Measurements from ENCODE around the gene BABAM2. TPM values are rescaled to one million over a fixed set of nuclear protein-coding genes. Genes with fewer than 3 reads are reported as not detected.

BABAM2 gene
- total RNA-seq, 4 donors from 2014 or later = 33.3 to 48.9 (median 37.9) TPM

DNA sequence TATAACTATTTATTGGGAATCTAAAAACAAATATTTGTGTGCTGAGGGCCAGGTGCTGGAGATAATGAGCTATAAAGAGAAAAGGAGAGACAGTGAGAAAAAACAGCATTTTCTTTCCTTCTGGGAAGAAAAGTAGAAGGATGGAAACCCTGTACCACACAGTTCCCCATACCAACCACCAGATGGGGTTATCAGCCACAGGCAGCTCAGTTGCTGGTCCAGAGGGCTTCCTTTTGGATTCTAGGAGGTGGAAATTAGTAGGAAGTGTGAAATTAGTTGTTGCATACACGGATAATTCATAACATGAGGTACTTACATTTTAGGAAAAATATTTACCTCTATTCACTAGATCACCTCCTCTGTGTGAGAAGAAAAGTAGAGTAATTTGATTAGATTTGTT, 265.1 kb downstream of the BABAM2 start:
- WGBS, 2 donors (ENCODE audit: low coverage in 1 of 2) = 50 to 59% methylated on average over 1 of the region's 1 CpG
- Histone ChIP-seq H3K36me3 (no peaks in the 10 kb centered on the region), H3K4me3 (no peak overlapping the region), H3K27me3 (no peaks in the 10 kb centered on the region), H3K27ac (peak overlapping the region; percentile 31 to 64 (median 47)), H3K4me1 (peaks cover 0 to 31% (median 17%) of the 10 kb centered on the region in 4 donors), H3K9me3 (peaks cover 0 to 4% of the 10 kb centered on the region in 2 donors)
- TF ChIP-seq EP300 (IDR thresholded peaks at IDR 0.05; ENCODE audit: low read depth) (no peak), POLR2AphosphoS5 (IDR thresholded peaks at IDR 0.05) (no peak), POLR2A (IDR thresholded peaks at IDR 0.05) (no peak)
- TF ChIP-seq, protein P1, sequence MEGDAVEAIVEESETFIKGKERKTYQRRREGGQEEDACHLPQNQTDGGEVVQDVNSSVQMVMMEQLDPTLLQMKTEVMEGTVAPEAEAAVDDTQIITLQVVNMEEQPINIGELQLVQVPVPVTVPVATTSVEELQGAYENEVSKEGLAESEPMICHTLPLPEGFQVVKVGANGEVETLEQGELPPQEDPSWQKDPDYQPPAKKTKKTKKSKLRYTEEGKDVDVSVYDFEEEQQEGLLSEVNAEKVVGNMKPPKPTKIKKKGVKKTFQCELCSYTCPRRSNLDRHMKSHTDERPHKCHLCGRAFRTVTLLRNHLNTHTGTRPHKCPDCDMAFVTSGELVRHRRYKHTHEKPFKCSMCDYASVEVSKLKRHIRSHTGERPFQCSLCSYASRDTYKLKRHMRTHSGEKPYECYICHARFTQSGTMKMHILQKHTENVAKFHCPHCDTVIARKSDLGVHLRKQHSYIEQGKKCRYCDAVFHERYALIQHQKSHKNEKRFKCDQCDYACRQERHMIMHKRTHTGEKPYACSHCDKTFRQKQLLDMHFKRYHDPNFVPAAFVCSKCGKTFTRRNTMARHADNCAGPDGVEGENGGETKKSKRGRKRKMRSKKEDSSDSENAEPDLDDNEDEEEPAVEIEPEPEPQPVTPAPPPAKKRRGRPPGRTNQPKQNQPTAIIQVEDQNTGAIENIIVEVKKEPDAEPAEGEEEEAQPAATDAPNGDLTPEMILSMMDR (IDR thresholded peaks at IDR 0.05) = peak; percentile 53 to 83 (median 67)
- in situ Hi-C loops (cut with MboI; ENCODE audit: low pct_ligation_motif_present in 1 of 4, low pct_unique_long_range_greater_than_20kb in 1 of 4, low sequenced_read_pairs in 3 of 4) = no loop called here
- DNase-seq = no peak
- intact Hi-C loops (cut with DNase I; ENCODE audit: low total_unique reads) = no loop called here

DNA sequence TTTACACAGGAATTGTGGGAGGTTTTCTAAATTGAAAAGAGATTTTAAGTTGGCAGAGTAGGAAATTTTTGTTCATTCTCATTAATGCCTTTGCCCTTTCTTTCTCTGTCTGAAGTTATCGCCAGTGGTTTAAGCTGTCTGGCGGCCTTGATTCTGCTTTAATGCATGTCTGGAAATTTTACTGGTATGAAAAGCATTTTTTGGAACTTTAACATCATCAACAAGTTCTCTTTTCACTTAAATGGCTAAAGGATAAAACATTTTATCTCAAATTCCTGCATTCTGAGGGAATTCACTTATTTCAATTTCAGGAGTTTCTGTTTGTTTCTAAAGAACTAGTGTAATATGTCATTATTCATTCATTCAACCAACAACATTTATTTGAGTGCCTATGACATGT, 268.3 kb downstream of the BABAM2 start:
- no peak overlapping the region for H3K27ac ChIP-seq
- peaks cover 0 to 4% of the 10 kb centered on the region in 2 donors for H3K9me3 ChIP-seq
- no peak for DNase-seq
- 98 to 100% methylated on average over 2 of the region's 2 CpGs for WGBS, 2 donors (ENCODE audit: low coverage in 1 of 2)
- in situ Hi-C loops (cut with MboI; ENCODE audit: low pct_ligation_motif_present in 1 of 4, low pct_unique_long_range_greater_than_20kb in 1 of 4, low sequenced_read_pairs in 3 of 4) = no loop called here
- no peak for TF ChIP-seq POLR2A (IDR thresholded peaks at IDR 0.05)
- no peak for TF ChIP-seq POLR2AphosphoS5 (IDR thresholded peaks at IDR 0.05)
- TF ChIP-seq, protein P1 (IDR thresholded peaks at IDR 0.05) = no peak
- no peak for TF ChIP-seq EP300 (IDR thresholded peaks at IDR 0.05; ENCODE audit: low read depth)
- intact Hi-C loops (cut with DNase I; ENCODE audit: low total_unique reads) = no loop called here
- no peaks in the 10 kb centered on the region for H3K36me3 ChIP-seq
- H3K4me1 ChIP-seq = peaks cover 9 to 37% (median 17%) of the 10 kb centered on the region in 4 donors
- H3K4me3 ChIP-seq = no peak overlapping the region
- H3K27me3 ChIP-seq = no peaks in the 10 kb centered on the region

DNA sequence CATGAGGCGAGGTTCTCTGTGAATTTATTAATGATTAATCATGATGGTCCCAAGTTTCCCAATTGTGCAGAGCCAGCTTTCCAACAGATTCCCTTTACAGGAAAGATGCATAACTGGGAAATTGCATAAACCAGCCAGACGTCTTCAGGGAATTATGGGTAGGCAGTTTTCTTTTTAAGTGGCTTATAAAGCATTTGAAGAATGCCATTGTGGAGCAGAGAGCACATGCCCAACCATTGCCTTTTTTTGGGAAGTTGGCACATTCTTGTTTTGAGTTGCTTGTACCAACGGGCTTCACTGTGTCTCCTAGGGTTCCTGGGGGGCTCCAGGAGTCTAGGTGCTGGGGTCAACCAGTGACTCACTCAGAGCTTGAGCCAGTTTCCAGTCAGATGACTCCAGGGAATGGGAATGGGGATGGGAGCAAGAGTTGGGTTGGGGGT, 270.5 kb downstream of the BABAM2 start:
- no peaks in the 10 kb centered on the region for H3K27me3 ChIP-seq
- intact Hi-C loops (cut with DNase I; ENCODE audit: low total_unique reads) (loop anchor here (10.0 kb wide), 1 partner anchor 234 kb away; the partner anchor contains the start of gene FOSL2), in situ Hi-C loops (cut with MboI; ENCODE audit: low pct_ligation_motif_present in 1 of 4, low pct_unique_long_range_greater_than_20kb in 1 of 4, low sequenced_read_pairs in 3 of 4) (no loop called here)
- H3K4me1 ChIP-seq = peaks cover 19 to 33% (median 21%) of the 10 kb centered on the region in 4 donors
- H3K4me3 ChIP-seq = no peak overlapping the region
- no peaks in the 10 kb centered on the region for H3K36me3 ChIP-seq
- H3K9me3 ChIP-seq = peaks cover 0 to 4% of the 10 kb centered on the region in 2 donors
- no peak for DNase-seq
- WGBS, 2 donors (ENCODE audit: low coverage in 1 of 2) = 63 to 67% methylated on average over 1 to 3 of the region's 3 CpGs
- TF ChIP-seq POLR2A (IDR thresholded peaks at IDR 0.05) (no peak), POLR2AphosphoS5 (IDR thresholded peaks at IDR 0.05) (peak in 1 of 3 donors; percentile 35)
- no peak overlapping the region for H3K27ac ChIP-seq

DNA sequence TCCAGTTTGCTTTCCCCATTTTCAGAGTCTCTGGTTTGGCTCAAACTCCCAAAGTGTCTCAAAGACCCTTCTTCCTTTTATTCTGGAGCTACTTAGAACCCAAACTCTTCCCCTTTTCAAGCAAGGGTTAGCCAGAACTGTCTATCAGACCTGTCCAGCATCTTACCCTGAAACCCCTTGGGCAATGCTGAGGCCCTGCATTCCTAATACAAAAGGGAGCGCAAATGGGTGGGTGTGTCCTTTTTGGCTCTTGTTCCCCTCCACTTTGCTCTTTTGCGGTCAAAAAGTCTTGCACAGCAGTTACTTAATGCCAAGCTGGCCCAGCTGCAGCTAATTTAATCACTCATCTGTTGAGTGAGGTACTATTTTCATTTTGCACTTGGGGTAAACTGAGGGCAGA, 270.9 kb downstream of the BABAM2 start:
- Histone ChIP-seq H3K27me3 (no peaks in the 10 kb centered on the region), H3K4me3 (no peak overlapping the region), H3K9me3 (no peaks in the 10 kb centered on the region), H3K4me1 (peaks cover 19 to 33% (median 21%) of the 10 kb centered on the region in 4 donors), H3K27ac (no peak overlapping the region), H3K36me3 (no peaks in the 10 kb centered on the region)
- in situ Hi-C loops (cut with MboI; ENCODE audit: low pct_ligation_motif_present in 1 of 4, low pct_unique_long_range_greater_than_20kb in 1 of 4, low sequenced_read_pairs in 3 of 4) (no loop called here), intact Hi-C loops (cut with DNase I; ENCODE audit: low total_unique reads) (loop anchor here (10.0 kb wide), 1 partner anchor 233 kb away; the partner anchor contains the start of gene FOSL2)
- WGBS, 2 donors (ENCODE audit: low coverage in 1 of 2) = 97% methylated on average over 2 of the region's 2 CpGs; no CpG with 5 or more reads in 1 of the 2 donors
- TF ChIP-seq EP300 (IDR thresholded peaks at IDR 0.05; ENCODE audit: low read depth) = no peak
- DNase-seq = no peak

DNA sequence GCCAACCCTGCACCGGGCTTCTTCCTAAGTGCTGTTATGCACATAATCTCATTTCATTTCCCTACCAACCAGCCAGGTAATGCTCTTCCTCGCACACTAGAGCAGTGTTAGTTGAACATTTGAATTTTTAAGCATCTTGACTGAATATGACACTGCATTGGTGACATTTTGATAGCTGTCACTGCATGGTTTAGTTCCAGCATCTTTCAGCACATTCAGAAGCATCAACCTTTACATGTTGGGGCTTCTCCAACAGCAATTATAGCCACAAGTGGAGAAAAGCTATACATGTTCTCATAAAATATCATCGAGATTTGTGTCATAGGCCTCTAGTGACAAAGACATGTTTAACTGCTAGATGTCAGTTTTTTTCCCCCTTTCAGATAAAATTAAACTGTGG, 272.0 kb downstream of the BABAM2 start:
- no peaks in the 10 kb centered on the region for H3K9me3 ChIP-seq
- no peak overlapping the region for H3K4me3 ChIP-seq
- in situ Hi-C loops (cut with MboI; ENCODE audit: low pct_ligation_motif_present in 1 of 4, low pct_unique_long_range_greater_than_20kb in 1 of 4, low sequenced_read_pairs in 3 of 4) (no loop called here), intact Hi-C loops (cut with DNase I; ENCODE audit: low total_unique reads) (loop anchor here (10.0 kb wide), 1 partner anchor 232 kb away; the partner anchor contains the start of gene FOSL2)
- DNase-seq = no peak
- no peak overlapping the region for H3K27ac ChIP-seq
- WGBS, 2 donors (ENCODE audit: low coverage in 1 of 2) = 92 to 96% methylated on average over 3 of the region's 3 CpGs
- no peak for TF ChIP-seq POLR2A (IDR thresholded peaks at IDR 0.05)
- TF ChIP-seq POLR2AphosphoS5 (IDR thresholded peaks at IDR 0.05) = no peak
- TF ChIP-seq EP300 (IDR thresholded peaks at IDR 0.05; ENCODE audit: low read depth) = no peak
- H3K27me3 ChIP-seq = no peaks in the 10 kb centered on the region
- H3K4me1 ChIP-seq = peaks cover 19 to 33% (median 21%) of the 10 kb centered on the region in 4 donors
- no peaks in the 10 kb centered on the region for H3K36me3 ChIP-seq

All from transverse colon (tissue), 4 donors.